GM12872 (cell line): ENCODE measurements around the gene HPD.

ENCODE experiments used
- CTCF ChIP-seq: IDR thresholded peaks from 3 replicates; pipeline ENCODE4 v1.5.1; 2011; ENCODE audit warnings: low read depth, mild to moderate bottlenecking, low read length, moderate library complexity; ENCODE audit not compliant: insufficient read depth

The HPD gene

GRCh38 chr12:121813951-121814350 is 44.7 kb downstream of the HPD start:
- TF ChIP-seq CTCF = no peak

- no peak for TF ChIP-seq CTCF
Measured at GRCh38 chr12:121812921-121813896, 45.5 kb downstream of the HPD start.

GRCh38 chr12:121812320-121812871 is 46.3 kb downstream of the HPD start:
- TF ChIP-seq CTCF = no peak

- TF ChIP-seq CTCF = peak; percentile 78
Measured at GRCh38 chr12:121811434-121812319, 47.0 kb downstream of the HPD start.

- TF ChIP-seq CTCF = no peak
Measured at GRCh38 chr12:121810833-121811433, 47.7 kb downstream of the HPD start.

GRCh38 chr12:121810234-121810817 is 48.3 kb downstream of the HPD start:
- TF ChIP-seq CTCF = no peak

GRCh38 chr12:121809712-121810116 is 48.9 kb downstream of the HPD start:
- TF ChIP-seq CTCF = no peak
